GM13976 (cell line): ENCODE results near the gene KRT86.
"Not testable (repeated sequence)": the region's sequence is repeated elsewhere in the genome, so short reads cannot be mapped to it uniquely, and the experiment has no call there.

ENCODE experiments used
- DNase-seq: peaks from one replicate; pipeline ENCODE4 v3.0.0; 2012; ENCODE audit warnings: low spot score
- CTCF ChIP-seq: IDR thresholded peaks from 2 replicates; pipeline ENCODE4 v1.5.1; 2012; ENCODE audit warnings: borderline replicate concordance, mild to moderate bottlenecking; ENCODE audit not compliant: insufficient read depth; ENCODE audit errors: extremely low read depth, missing control alignments, control extremely low read depth
- in situ Hi-C: fragments of 300-500 bp; cut with MboI; formaldehyde crosslinking; loops from one replicate; pipeline ENCODE4 v1.12.0; 2022; ENCODE audit warnings: low sequenced_read_pairs, mixed read lengths, inconsistent platforms; ENCODE audit not compliant: unreplicated experiment

Gene KRT86

GRCh38 chr12:52285172-52285745, 10.8 kb downstream of the KRT86 start:
- no peak for TF ChIP-seq CTCF
- in situ Hi-C loops, result no loop called here
- DNase-seq, result no peak

- in situ Hi-C loops, result no loop called here
- no peak for TF ChIP-seq CTCF
- no peak for DNase-seq
Measured at GRCh38 chr12:52285851-52286530, 11.5 kb downstream of the KRT86 start.

GRCh38 chr12:52286857-52287785, 12.7 kb downstream of the KRT86 start:
- DNase-seq, in situ Hi-C loops: not testable (repeated sequence)

- DNase-seq, in situ Hi-C loops: not testable (repeated sequence)
Measured at GRCh38 chr12:52287816-52288805, 13.7 kb downstream of the KRT86 start.

GRCh38 chr12:52290483-52291134, 16.2 kb downstream of the KRT86 start:
- DNase-seq, in situ Hi-C loops: not testable (repeated sequence)

- DNase-seq, result no peak
- in situ Hi-C loops, result no loop called here
- TF ChIP-seq CTCF, result no peak
Measured at GRCh38 chr12:52291267-52291935, 17.0 kb downstream of the KRT86 start, which contains the start of gene KRT81. TSS of gene KRT81 (minus strand) at chr12:52291534. CDS start at chr12:52291465, 69 bp downstream.

GRCh38 chr12:52293926-52294325, 19.5 kb downstream of the KRT86 start:
- in situ Hi-C loops, result no loop called here
- no peak for TF ChIP-seq CTCF
- no peak for DNase-seq
